Activated CD8-positive, alpha-beta memory T cell treated with anti-CD3 and anti-CD28 coated beads, Interleukin-2, amount 50 U/mL, for 24 hours (primary cell): ENCODE data around the gene NHP2.
A peak's percentile ranks its signal among the peaks of the same experiment; 100 is the strongest.
"Not testable (repeated sequence)": the region's sequence is repeated elsewhere in the genome, so short reads cannot be mapped to it uniquely, and the experiment has no call there.

Experiments used
- DNase-seq: peaks from one replicate; pipeline ENCODE4 v3.0.0-alpha.2; 2020; ENCODE audit errors: extremely low read depth

The NHP2 gene

DNA sequence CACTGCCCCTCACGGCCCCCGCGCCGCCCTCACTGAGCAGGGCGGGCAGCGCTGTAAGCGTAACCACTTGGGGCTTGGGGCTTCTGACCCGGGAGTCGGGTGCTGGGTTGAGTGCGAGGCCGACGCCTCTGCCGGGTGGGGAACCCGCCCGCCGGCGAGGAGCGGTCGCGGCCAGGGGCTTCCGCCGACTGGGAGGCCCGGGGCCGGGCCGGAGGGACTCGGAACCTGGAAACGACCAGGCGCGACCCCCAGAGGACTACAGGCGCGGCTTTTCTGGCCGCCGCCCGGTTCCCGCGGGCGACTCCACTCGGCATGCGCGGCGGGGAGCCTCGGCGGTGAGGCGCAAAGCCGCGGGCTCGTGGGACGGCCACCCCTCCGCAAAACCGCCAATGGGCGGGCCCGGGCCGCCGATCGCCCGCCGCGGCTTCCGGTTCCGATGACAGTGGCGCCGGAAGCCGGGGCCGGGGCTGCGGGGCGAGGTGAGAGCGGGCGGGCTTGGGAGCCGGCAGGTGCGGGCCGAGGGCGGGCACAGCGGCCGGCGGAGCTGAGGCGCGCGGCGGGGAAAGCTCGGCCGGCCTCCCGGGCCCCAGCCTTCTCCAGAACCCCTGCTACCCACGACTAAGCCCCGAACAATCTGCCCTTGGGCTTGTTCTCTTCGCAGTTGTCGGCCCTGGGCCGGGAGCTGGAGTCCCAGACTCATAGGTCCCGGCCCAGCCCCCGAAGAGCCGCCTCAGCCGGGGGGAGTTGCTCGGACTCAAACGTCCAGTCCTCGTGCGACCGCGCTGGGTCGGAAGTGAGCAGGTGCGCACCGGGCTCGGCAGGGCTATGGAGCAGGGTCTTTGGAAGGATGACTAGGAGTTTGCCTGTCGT is 22.9 kb downstream of the NHP2 start, which contains the start of gene RMND5B:
TSS of gene RMND5B (plus strand) at position 439 of the 870 bp plus-strand sequence. CDS start 7,106 bp downstream, outside the sequence.
- peak; percentile 36 for DNase-seq

DNA sequence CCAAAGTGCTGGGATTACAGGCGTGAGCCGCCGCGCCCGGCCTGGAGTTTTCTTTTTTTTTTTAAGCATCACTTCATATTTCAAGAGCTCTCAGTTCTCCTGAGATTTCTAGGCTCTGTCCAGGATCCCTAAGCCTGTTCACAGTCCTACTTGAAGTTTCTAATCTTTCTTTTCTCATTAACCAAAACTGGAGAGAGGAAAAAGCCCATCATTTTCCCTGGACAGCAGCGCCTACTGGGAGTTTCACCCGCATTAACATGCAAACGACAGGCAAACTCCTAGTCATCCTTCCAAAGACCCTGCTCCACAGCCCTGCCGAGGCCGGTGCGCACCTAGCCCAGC is 23.5 kb downstream of the NHP2 start:
- not testable (repeated sequence) for DNase-seq

DNA sequence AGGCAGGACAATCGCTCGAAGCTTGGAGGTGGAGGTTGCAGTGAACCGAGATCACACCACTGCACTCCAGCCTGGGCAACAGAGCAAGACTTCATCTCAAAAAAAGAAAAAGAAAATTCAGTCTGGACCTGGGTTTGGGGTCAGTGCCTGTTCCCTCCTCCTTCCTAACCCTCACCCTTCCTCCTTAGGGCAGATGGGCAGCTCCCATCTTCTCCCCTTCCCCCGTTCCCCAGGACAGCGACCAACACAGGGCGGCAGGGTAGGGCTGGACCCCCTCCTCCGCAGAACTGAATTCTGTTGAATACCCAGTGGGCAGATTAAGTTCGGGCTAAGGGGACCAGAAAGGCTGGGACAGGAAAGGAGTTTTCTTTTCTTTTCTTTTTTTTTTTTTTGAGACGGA is 24.4 kb downstream of the NHP2 start:
- DNase-seq: no peak

DNA sequence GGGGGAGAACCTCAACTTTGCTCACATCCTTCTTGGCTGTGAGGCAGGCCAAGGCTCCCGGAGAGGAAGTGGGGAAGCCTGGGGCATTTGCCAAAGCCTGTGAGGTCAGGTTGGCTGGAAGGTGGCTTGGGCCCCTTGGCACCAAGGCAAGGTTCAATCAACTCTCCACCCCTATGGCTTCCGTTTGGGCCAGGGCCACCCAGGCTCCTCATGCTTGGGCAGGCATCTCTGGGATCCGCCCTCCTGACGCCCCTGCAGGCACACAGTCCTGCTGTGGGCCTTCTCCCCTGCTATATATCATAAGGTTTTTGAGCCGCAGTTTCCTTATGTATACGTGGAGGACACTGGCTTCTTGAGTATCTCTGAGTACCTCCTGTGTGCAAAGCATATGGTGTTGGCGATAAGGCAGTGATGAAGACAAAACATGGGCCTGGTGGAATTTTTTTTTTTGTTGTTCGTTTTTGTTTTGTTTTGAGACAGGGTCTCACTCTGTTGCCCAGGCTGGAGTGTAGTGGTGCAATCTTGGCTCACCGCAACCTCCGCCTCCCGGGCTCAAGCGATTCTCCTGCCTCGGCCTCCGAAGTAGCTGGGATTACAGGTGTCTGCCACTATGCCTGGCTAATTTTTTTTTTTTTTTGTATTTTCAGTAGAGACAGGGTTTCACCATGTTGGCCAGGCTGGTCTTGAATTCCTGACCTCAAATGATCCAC is 26.2 kb downstream of the NHP2 start:
- DNase-seq: not testable (repeated sequence)

DNA sequence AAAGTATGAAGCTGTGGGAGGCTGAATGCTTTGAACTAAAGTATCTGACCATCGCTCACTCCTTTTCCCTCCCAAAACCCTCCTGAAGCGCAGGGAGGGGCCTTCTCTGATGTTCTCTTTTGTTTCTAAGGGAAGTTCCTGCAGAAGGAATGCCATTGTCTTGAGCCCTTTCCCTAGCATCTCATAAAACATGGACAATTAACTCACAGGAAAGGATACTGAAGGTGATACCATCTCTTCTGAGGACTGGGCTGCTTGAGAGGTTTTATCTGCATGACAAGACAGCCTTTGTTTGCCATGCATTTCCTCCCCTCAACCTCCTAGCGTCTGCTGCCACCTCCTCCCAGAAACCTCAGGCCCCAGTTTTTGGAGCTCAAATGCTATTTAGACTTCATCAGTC is 27.1 kb downstream of the NHP2 start:
- DNase-seq: no peak

DNA sequence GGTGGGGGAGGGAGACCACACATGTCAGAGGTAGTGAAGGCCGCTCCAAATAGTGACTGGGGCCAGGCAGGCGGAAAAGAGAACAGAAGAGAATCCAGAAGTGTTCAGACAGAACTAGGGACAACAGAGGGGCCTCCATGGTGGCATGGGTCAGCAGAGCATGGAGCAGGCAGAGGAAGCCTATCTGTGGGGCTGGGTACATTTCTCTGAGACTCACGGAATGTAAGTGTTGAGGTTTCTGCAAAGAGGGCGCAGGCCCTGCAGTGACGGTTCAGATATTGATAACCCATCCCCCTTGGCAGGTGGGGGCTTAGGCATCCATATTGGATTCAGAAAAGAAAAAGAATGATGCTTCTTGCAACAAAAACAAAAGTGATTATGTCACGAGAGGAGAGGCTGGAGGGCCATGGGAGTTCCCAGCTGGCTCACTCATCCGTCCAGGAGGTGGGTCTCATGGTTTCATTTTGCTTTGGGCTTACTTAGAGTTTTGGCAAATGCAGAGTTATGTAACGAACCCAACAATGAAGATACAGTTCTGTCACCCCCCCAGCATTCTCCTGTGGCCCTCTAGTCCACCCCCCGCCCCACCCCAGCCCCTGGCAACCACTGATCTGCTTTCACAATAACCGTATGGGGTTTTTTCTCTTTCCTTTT is 28.3 kb downstream of the NHP2 start:
- DNase-seq: no peak

DNA sequence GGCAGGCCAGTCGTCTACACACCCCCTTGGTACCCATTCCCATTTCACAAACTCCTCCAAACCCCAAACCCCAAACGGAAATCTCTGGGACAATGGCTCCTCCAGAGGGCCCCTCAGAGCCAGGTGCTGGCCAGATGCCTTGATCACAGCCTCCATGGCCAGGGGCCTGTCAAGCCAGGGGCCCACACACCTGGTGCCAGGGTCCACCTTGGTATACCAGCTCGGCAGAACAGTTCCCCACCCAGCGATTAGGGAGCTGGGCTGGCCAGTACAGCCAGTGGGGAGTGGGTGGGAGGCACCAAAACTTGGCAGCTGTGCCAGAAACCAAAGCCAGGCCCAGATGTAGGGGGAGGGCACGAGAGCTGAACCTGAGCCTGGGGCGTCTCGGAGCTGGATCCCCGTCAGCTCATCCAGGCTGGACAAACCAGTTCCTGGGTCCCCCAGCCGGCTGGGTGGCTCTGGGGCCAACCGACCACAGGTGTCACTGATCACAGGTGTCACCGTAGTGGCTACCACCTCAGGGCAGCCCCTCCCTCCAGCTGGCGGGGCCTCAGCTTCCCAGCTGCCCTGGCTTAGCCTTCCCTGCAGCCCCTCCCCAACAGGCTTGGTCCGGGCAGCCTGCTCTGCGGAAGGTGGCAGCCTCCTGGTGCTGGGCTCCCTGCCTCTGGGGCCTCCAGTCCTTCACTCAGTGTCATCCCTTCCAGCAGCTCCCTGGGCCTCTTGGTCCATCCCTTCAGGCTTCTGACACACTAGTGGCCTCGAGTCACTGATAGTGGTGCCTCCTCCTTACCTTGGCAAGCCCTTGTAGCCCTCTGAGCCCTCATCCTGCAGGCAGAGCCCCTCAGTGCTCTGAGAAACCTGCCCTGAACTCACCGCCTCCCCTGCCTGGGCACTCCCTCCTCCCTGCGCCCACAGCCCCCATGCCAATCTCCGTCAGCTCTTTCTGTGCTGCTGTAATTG is 29.4 kb downstream of the NHP2 start:
- no peak for DNase-seq

DNA sequence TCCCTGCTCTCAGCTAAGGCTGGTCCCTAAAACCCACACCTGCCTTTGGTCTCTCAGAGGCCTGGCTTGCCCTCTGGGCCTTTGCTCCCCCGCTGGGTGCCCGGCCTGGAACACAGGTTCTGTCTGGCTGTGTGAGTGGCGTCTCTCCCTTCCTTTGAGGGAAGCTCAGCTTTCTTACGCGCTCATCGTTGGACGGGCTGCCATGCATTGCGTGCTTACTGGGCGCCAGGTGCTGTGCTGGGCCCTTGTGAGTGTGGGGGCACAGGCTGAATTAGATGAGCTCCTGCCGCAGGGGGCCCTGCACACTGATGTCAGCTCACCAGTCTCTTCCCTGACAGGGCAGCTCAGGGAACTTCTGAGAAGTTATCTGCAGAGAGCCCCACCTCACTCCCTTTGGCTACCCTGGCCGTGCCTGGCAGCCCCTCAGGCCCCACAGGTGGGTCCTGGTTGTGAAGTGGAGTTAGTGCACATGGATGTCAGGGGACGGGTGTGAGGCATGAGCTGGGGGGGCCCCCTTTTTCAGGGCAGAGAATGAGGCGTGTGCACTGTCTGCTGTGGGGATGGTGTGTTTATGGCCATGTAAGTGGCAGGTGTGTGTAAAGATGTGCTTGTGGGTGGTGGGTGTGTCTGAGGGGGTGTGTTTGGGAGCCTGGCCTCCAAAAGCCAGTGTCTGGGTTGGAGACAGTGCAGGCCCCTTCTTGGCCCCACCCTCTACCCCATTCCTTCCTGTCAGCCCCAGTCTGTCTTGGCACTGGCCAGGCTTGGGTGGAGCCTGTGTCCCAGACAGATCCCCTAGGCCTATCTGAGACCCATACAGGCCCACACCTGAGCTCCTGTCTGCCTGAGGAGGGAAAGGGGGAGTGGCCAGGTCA is 30.4 kb downstream of the NHP2 start:
- DNase-seq: no peak

DNA sequence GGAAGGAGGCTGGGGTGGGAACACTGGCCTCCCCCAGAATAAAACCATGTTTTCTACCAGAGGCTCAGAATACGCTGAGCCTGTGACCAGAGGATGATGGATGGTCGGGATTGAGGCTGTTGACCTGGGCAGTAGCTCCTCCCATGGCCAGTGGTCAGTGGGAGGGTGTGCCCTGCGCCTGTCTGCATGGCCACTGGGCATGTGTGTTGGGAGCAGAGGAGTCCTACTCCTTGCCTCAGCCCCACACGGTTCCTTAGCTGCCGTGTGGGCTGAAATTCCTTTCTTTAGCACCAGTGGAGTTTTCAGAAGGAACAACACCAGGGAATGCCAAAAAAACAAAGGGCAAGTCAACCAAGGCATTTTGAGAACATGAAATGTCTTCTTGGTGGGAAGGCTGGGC is 31.3 kb downstream of the NHP2 start:
- no peak for DNase-seq

DNA sequence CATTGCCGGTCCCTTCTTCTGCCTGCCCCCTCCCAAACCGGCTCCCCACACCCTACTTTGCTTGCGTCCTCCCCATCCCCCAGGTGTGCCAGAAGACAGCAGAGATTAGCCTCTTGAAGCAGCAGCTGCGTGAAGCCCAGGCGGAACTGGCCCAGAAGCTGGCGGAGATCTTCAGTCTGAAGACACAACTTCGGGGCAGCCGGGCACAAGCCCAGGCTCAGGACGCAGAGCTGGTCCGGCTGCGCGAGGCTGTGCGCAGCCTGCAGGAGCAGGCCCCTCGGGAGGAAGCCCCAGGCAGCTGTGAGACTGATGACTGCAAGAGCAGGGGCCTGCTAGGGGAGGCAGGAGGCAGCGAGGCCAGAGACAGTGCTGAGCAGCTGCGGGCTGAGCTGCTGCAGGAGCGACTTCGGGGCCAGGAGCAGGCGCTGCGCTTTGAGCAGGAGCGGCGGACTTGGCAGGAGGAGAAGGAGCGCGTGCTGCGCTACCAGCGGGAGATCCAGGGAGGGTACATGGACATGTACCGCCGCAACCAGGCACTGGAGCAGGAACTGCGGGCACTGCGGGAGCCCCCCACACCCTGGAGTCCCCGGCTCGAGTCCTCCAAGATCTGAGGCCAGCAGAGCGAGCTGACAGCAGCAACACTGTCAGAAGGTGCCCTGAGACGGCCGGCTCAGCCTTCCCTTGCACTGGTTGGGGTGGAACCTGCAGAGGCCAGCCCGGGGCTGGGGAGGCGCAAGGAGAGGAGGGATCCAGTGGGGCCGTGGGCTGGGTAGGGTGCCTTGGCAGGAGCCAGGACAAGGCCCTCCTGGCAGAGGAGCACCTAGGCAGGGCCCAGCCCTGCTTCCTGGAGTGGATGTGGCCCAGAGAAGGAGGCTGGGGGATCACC is 32.1 kb downstream of the NHP2 start:
- DNase-seq: no peak

DNA sequence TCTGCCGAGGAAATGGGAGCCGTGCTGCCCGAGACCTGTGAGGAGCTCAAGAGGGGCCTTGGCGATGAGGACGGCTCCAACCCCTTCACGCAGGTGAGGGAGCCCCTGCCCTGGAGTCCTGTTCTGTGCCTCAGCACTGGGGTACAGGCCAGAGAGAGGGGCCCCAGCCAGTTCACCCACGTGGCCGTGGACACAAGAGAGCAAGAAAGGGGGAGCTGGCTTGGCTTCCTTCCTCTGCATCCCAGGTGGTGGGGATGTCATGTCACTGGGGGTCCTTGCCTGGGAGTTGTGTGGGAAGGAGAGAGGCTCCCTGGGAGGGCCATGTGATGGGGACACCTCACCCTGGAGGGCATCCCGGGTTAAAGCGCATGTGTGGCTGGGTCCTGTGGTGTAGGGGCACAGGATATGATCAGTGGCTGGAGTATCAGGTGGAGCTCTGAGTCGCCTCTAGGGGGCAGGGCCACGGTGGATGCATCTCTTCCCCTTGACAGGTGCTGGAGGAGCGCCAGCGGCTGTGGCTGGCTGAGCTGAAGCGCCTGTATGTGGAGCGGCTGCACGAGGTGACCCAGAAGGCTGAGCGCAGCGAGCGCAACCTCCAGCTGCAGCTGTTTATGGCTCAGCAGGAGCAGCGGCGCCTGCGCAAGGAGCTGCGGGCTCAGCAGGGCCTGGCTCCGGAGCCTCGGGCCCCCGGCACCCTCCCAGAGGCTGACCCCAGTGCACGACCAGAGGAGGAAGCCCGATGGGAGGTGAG is 32.9 kb downstream of the NHP2 start:
- peak; percentile 38 for DNase-seq

DNA sequence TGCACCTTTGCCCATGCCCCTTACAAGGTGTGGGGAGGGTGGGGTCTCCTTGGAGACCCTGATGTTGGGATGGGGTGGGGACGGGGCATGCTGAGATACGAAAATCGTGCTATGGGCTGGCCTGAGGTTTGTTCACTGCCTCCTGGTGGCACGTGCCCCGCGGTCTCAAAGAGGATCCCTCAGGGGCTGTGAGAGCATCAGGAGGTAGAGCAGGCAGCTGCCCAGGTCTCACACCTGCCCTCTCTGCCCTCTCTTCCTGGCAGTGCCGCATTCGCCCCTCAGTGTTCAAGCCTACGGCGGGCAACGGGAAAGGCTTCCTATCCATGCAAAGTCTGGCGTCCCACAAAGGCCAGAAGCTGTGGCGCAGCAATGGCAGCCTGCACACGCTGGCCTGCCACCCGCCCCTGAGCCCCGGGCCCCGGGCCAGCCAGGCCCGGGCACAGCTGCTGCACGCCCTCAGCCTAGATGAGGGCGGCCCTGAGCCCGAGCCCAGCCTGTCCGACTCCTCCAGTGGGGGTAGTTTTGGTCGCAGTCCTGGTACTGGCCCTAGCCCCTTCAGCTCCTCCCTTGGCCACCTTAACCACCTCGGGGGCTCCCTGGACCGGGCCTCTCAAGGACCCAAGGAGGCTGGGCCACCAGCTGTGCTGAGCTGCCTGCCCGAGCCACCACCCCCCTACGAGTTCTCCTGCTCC is 33.6 kb downstream of the NHP2 start:
- DNase-seq: no peak

DNA sequence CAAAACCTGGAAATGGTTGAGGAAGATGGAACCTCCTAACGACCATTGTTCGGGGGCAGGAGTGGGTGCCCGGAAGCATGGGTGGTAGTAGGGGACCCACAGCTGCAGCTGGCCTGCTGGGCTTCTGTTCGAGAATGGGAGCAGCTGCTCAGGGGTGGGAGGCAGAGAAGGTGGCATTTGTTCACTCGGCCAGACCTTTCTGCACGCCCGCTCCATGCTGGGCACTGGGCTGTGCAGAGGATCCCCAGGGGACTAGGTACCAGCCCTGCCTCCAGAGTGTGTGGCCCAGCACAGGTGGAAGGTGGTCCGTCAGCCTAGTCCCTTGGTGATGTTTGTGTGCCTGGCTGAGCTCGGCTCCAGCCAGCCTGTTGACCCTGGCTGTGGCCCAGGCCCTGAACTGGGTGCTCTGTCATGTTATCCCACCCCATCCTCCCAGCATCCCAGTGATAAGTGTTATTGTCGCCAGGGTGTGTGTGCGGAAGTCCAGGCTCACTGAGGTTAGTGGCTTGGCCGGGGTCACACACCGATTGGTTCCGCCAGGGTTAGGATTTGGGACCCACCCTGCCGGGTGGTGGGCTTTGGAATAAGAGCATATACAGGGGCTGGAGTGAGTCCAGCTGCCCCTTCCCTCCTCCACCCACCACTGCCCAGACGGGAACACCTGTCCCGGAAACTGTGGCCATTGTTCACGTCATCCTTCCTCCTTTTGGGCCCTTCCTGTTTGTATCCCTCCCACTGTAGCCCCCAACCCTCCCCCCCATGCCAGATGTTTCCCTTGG is 35.6 kb downstream of the NHP2 start:
- no peak for DNase-seq

DNA sequence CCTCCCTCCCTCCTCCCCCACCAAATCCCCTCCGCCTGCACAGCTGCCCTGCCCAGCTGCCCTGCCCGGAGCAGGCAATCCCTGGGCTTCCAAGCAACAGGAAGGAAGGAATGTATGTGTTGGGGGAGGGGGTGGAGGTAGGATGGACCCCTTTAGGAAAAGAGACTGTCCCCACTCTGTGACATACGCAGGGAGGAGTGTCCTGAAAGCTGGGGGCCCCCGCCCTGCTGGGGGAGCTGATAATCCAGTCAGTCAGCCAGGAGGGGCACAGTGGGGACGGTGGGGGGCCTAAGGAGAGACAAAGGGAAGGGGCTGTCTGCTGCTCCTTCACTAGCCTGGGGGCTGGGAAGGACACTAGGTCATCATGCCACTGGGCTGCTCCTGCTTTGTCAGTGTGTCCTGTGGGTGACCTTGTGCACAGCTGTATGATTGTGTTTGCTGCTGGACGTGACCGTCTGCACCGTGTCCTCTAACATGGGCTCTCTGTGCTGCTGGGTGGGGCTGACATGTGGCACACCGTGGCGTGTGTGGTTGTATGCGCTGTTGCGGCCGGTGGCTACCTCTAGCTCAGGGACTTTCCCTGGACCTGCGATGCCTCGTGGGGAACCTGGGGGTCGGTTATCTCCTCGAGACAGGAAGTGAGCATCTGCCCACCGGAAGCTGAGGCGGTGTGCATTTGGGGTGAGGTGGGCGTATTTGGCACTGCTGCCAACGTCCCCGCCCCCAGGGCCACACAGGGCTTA is 37.4 kb downstream of the NHP2 start:
- peak; percentile 48 for DNase-seq

DNA sequence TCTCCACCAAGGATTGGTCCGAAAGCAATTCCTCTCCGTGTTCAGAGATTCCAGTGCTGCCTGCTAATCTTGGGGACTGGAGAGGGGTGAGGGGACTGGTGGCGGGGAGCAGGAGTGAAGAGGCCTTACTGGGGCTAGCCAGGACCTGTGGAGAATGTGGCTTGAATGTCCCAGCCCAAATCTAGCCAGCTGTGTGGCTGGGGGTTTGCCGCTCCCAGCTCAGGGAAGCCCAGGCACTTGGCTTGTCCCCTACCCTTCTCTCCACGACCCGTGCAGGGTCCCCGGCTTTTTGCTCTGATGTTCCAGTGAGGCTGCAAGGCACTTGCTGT is 37.9 kb downstream of the NHP2 start:
- DNase-seq: no peak

DNA sequence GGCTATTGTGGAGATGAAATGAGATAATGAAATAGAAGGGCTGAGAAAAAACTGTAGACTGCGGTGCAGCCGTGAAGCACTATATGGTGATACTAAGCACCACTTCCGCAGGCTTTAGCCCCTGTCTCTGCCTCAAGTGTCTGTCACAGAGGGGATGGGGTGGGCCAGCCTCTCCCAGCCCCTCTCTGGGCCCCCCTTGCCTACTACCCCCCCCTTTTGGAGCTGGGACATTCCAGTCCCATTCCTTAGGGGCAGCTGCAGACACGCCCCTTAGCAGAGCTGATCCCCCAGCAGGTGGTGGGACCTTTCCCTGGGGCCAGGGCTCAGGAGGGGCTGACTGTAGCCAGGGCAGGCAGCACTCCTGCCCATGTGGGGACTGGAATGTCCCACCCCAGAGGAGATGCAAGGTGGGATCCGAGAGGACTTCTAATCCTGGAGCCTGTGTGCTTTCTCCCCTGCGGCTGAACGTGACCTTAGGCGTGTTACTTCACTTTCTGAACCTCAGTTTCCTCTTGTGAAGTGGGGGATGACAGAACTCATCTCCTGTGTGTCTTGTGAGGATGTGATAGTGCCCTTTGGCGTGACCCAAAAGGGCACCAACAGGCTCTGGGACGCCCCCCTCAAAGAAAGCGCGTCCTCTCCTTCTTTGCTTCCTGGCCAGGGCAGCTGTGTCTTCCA is 38.4 kb downstream of the NHP2 start:
- DNase-seq: no peak
